HG02852 (cell line): Measurements from ENCODE around the gene RMP24.
A peak's percentile ranks its signal among the peaks of the same experiment; 100 is the strongest.
"Not testable (repeated sequence)": the region's sequence is repeated elsewhere in the genome, so short reads cannot be mapped to it uniquely, and the experiment has no call there.

Experiments
- ATAC-seq: cut with Tn5 transposase; IDR thresholded peaks from one replicate; pipeline ENCODE4 v1.9.1; 2021; ENCODE audit warnings: mild to moderate bottlenecking, moderate library complexity; ENCODE audit not compliant: unreplicated experiment

Gene RMP24

GRCh38 chr18:35967866-35968265 is 4.6 kb upstream of the RMP24 start:
- ATAC-seq: not testable (repeated sequence)

GRCh38 chr18:35968278-35968880 is 4.1 kb upstream of the RMP24 start:
- no peak for ATAC-seq

DNA sequence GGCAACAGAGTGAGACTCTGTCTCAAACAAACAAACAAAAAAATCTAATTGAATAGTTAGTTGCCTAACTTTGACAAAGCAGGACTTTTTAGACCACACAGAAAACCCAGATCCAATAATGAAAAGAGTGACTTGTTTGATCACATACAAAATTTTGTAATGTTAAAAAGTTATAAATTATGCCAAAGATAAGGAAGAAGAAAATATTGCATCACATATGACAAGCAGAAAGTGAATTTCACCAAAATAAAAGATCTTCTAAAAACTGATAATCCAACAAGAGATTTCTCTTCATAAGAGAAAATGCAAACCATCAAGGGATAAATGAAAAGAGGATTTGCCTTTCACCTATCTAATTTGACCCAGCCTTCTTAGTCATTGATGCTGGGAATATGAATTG is 2.8 kb upstream of the RMP24 start:
- ATAC-seq: no peak

DNA sequence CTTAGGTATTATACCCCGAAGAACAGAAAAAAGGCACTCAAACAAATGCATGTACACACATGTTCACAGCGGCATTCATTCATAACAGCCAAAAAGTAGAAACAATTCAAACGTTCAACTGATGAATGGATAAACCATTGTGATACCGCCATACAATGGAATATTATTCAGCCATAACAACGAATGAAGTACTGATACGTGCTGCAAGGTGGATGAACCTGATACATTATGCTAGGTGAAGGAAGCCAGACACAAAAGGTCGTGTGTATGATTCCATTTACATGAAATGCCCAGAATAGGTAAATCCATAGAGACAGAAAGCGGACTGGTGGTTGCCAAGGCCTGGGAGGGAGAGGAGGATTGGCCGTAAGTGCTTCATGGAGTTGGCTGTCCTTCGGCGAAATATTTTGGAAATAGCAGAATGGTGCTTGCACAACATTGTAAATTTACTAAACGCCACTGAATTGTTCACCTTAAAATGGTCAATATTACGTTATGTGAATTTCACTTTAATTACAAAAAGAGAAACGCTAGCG is 750 bp upstream of the RMP24 start:
- peak; percentile 0 for ATAC-seq

DNA sequence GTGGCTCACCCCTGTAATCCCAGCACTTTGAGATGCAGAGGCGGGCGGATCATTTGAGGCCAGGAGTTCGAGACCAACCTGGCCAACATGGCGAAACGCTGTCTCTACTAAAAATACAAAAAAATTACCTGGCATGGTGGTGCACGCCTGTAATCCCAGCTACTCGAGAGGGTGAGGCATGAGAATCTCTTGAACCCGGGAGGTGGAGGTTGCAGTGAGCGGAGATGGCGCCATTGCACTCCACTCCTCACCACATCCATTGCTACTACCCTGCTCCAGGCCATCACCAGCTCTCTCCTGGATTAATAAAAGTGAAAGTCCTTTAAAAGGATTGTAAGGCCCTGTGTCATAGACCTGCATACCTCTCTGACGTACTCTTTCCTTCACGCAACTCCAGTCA is 1.2 kb downstream of the RMP24 start:
- no peak for ATAC-seq

- no peak for ATAC-seq
Observed at GRCh38 chr18:35974181-35974580, 1.7 kb downstream of the RMP24 start.

DNA sequence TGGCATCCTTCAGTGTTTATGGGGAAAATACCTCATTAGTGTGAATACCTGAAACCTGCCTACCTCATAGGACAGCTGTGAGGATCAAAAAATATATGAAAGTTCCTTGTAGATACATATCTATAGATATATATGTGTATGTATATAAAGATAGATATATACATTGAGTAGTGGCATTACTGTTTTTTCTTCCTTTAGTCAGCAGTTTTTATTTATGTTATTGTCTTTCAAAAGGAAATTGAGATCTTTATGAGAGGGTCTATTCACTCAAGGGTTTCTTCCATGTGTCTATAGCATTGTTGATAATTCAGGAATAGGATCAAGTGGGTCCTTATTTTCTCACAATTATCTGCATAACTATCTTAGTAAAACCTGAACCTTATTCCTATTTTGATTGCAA is 6.6 kb downstream of the RMP24 start:
- ATAC-seq: no peak

GRCh38 chr18:35982409-35983114 is 10.1 kb downstream of the RMP24 start:
- no peak for ATAC-seq

DNA sequence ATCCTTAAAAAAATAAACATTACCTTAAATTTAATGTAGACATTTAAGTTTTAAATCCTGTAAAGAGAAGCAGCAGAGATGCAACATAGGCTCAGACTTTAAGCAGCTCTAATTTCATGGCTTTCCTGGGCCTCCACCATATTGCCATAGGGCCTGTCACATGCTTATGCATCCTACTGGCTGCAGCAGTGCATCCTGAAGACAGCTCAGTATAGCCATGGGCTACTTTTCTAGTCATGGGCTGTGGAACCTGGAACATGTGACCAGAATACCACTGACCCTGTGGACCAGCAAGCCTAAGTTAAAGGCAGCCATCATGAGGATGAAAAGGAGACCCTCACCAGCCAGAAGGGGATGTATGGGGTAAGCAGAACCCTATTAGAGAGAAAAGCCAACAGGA is 10.7 kb downstream of the RMP24 start:
- no peak for ATAC-seq

- no peak for ATAC-seq
Observed at GRCh38 chr18:35983818-35984217, 11.3 kb downstream of the RMP24 start.

DNA sequence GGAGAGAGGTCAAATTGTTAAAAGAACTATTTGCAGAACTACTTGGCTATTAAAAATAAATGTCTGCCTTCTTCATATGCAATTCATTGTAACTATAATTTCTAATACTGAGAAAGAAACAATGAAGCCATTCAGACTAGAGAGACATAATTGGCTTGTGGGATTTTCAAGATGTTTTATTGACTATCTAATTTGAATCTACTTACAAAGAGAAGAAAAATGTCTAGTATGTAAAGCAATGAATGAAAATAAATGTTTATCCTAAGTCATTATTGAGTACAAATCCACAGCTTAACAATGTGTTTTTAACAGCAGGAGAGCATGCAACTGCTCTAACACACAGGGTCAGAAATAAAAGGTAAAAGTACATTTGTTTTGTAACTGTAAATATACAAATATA is 19.2 kb downstream of the RMP24 start:
- no peak for ATAC-seq

GRCh38 chr18:35993013-35993412 is 20.5 kb downstream of the RMP24 start:
- no peak for ATAC-seq

- ATAC-seq: no peak
Observed at GRCh38 chr18:35998967-35999366, 26.5 kb downstream of the RMP24 start.

GRCh38 chr18:35999925-36000324 is 27.4 kb downstream of the RMP24 start:
- ATAC-seq: no peak

DNA sequence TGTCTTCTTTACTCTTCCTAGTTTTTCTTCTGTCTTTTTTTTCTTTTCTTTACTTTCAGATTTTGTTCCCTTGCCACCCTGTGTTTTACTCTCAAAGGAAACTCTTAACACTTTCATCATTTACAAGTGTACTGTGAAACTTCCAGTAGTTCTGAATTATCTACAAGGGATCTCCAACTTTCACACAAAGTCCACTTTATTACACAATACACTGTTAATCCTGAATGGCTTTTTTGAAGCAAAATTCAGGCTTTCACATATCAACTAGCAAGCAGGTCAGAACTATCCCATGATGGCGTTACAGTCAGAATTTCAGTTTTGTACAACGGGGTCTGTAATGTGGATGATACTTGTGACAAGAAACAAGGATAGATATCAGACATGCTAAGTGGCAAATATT is 34.5 kb downstream of the RMP24 start:
- ATAC-seq: no peak

GRCh38 chr18:36009214-36009613 is 36.7 kb downstream of the RMP24 start:
- no peak for ATAC-seq

- ATAC-seq: no peak
Observed at GRCh38 chr18:36012891-36013290, 40.4 kb downstream of the RMP24 start.

DNA sequence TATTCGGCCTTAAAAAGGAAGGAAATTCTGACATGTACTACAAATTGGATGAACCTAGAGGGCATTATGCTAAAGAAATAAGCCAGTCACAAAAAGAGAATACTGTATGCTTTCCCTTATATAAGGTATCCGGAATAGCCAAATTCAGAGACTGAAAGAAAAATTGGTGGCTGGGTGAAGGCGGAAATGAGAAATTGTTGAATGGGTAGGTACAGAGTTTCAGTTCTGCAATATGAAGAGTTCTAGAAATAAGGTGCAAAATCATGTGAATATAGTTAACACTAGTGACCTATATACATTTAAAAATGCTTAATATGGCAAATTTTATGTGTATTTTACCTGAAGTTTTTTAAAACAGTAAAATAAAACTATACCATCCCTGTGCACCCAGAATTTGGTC is 43.1 kb downstream of the RMP24 start:
- peak; percentile 89 for ATAC-seq

DNA sequence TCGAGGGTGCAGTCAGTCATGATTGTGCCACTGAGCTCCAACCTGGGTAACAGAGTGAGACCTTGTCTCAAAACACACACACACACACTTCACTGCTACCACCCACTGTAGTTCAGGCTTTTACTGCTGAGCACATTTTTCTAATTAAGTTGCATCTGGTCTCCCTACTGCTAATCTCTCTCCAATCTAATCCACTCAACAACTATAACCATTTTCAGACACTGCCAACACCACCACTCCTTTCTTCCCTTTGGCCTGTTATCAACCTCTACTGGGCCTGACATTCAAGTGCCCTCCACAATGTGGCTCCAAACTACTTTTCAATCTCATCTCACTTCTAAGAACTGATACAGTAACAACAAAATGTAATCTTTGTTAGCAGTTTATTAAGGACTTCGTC is 44.8 kb downstream of the RMP24 start:
- ATAC-seq: no peak

DNA sequence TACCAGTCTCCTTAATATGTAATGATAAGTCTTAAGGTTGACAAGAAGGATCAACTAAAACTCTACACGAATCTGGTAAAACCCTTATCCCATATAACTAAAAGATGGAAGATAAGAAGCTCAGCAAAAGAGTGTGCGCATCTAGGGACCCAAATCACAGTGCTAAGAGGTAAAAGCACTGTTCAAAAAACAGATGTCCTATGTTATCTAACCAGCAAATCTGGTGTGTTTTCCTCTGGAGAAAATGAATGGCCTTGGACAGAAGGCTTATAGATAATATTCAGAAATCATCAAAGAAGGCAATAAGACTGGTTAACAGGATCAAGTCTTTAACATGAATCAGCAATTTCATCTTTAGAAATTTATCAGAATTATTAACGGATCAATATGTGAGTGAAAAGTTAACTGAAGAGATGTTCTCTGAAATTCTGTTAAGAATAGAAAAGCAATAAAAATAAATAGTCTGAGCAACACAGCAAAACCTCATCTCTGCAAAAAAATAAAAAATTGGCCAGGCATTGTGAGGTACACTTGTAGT is 47.8 kb downstream of the RMP24 start:
- ATAC-seq: no peak

GRCh38 chr18:36023336-36023735 is 50.9 kb downstream of the RMP24 start:
- ATAC-seq: no peak

DNA sequence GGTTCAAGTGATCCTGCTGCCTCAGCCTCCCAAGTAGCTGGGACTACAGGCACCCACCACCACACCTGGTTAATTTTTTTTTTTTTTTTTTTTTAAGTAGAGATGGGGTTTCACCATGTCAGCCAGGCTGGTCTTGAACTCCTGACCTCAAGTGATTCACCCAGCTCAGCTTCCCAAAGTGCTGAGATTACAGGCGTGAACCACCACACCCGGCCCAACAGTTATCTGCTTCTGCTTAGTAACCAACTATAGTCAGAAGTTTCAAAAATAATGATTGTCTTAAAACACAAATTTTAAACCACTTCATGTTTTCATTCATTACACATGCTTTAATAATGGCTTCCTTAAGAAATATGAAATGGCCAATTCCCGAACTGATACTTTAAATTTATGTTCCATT is 51.8 kb downstream of the RMP24 start:
- not testable (repeated sequence) for ATAC-seq
